NCI-H226 (cell line): Measurements from ENCODE around the gene ZSCAN20.
A peak's percentile ranks its signal among the peaks of the same experiment; 100 is the strongest.
"Not testable (repeated sequence)": the region's sequence is repeated elsewhere in the genome, so short reads cannot be mapped to it uniquely, and the experiment has no call there.

Experiments used
- DNase-seq: peaks from one replicate; pipeline ENCODE4 v3.0.0-alpha.2; 2015

The ZSCAN20 gene

DNA sequence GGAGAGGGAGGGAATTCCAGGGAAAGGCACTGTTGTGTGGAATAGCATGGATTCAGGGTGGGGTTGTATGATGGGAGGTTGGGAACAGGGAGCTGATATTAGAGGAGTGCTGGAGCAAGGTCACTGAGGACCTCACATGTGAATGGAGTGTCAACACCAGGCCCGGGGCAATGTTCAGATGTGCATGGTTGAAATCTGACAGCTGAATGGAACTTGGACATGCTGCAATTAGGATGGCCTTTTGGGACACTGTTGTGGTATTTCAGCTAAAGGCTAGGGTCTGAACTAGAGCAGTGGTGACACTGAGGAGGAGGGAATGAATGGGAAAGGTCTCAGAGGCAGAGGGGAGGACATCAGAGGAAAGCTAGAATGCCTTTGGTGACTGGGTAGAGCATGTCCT, 25.0 kb downstream of the ZSCAN20 start:
- DNase-seq, result no peak

DNA sequence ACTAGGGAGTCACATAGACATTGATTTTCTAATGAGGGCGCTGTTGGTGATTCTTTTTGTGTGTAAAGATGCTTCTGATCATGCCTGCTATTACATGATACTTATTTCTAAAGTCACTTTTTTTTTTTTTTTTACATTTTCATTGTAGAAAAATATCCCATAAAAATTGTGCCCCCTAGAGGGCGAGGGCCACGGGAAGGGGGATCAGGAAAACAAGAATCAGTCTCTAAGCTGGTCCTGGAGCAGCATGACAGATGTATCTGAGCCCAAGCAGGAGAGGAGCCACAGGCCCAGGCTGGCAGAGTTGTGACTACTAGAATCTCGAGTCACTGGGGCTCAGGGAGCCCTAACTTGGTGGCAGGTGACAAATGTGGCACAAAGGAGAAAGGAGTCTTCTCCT, 28.1 kb downstream of the ZSCAN20 start:
- DNase-seq, result no peak

DNA sequence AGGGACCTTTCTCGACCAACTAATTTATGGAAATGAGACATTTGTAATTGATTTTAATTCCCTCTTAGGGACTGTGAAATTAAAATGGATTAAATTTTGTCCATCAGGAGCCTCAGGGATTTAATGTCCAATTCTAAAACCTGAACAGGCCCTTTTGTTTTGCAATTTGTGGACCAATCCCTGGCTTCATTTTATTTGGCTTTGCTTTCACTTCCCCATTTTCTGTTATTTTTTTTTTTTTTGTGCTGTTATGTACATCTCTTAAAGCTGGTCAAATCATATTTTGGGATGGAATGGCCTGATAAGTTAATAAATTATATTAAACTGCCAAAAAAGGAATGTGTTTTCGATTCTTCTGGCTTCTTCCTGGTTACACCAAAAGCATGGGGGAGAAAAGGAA, 28.9 kb downstream of the ZSCAN20 start:
- no peak for DNase-seq

DNA sequence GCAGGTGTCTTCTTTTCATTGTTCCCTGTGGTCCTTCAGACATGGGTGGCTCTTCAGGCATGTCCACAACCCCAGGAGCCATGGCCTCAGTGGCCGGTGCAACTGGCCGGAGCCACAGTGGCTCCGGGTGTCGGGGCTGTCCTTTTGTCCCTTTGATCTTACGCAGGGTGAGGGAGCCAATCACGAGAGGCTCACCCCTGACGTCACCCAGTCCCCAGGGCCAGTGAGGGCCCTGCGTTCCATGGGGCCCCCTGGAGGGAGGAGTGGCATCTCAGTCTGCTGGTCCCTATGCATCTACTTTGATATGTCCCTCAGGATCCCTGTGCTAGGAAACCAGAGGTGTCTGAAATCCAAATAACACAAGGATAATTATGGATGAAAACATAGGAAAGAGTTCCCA, 29.3 kb downstream of the ZSCAN20 start:
- no peak for DNase-seq

DNA sequence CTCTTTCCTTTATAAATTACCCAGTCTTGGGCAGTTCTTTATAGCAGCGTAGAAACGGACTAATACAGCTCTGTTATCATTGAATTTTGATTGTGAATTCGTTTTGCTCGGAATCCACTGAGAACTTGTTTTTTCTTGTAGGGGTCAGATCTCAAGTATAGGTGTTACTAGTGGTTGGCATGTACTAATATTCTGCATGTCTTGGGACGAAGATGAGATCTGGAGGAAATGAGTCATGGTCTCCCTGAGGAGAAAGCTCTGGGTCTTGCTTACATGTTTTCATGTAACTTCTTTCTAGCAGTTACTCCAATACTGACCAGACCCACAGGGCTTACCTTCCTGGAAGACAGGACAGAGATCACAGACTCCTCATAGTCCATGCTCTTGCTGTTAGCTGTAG, 30.3 kb downstream of the ZSCAN20 start:
- peak; percentile 13 for DNase-seq

DNA sequence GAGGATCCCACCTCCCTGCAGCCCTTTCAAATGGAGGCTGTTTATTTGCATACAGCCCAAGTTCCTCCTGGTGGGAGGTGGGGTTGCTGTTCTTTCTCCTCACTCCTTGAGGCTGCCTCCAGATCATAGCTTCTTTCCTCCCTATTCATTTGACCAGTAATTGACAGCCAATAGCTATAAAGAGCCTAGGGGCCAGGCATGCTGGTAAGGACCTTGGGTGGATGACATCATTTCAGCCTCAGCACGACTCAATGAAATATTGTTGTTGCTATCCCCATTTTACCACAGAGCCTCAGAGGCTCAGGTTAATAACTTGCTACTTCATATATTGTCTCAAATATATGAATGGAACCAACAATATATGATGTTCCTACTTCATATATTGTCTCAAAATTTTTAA, 31.1 kb downstream of the ZSCAN20 start:
- no peak for DNase-seq

DNA sequence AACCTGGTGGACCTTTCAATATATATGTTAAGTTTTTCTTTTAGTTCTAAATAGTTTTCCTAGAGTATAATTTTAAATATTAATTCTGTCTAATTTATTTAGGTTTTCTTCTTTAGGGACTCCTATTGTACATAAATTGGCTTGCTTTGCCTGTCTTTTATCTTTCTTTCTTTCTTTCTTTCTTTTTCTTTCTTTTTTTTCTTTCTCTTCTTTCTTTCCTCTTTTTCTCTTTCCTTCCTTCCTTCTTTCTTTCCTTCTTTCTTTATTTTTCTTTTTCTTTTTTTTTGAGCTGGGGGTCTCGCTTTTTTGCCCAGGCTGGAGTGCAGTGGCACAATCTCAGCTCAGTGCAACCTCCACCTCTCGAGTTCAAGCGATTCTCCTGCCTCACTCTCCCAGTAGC, 35.2 kb downstream of the ZSCAN20 start:
- DNase-seq, result no peak

DNA sequence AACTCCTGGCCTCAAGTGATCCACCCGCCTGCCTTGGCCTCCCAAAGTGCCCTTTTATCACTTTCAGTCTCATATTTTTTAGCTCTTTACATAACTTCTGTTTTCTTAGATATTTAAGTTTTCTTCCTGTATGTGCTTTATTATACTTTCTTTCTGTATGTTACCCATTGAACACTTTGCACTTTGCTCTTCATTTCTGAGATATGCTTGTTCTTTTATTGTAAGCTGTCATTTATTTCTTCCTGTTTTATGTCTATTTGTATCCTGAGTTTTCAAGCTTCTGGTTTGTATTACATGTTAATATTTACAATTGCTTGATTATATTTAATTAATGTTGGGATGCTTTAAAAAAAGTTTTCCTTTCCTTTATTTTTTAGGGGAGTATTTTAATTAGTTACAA, 35.7 kb downstream of the ZSCAN20 start:
- no peak for DNase-seq

DNA sequence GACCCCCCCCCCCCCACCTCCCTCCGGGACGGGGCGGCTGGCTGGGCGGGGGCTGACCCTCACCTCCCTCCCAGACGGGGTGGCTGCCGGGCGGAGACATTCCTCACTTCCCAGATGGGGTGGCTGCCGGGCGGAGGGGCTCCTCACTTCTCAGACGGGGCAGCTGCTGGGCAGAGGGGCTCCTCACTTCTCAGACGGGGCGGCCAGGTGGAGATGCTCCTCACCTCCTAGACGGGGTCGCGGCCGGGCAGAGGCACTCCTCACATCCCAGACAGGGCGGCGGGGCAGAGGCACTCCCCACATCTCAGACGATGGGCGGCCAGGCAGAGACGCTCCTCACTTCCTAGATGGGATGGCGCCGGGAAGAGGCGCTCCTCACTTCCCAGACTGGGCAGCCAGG, 36.8 kb downstream of the ZSCAN20 start:
- not testable (repeated sequence) for DNase-seq

DNA sequence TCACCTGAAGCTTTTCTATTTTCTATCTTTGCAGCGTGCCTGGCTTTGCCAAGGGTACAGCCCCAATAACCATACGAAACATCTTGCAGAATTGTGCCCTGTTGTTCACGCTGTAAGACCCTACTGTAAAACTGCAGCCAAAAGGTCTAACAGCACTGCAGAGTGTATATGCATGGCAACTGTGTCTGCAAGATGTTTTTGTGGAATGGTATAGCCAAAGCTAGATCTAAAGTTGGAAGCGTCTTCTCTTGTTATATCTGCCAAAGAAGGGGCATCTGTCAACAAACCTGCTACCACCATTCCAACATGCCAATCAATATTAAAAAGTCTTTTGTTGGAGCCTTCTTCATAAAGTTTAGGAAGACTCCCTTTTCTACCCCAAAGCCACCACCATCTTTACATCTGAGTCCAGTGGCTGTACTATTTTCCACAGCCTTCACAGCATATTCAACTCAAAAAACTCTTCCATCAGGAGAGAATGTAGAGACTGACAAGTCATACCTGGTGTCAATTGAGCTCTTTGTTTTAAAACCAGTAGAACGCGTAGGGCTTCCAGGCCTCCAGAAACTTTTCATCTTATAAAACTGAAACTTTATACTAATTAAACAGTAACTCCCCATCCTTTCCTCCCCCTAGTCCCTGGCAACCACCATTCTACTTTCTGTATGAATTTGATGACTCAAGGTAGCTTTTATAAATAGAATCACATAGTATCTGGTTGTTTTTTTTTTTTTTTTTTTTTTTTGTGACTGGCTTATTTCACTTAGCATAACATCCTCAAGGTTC, 40.0 kb downstream of the ZSCAN20 start:
- DNase-seq, result no peak

DNA sequence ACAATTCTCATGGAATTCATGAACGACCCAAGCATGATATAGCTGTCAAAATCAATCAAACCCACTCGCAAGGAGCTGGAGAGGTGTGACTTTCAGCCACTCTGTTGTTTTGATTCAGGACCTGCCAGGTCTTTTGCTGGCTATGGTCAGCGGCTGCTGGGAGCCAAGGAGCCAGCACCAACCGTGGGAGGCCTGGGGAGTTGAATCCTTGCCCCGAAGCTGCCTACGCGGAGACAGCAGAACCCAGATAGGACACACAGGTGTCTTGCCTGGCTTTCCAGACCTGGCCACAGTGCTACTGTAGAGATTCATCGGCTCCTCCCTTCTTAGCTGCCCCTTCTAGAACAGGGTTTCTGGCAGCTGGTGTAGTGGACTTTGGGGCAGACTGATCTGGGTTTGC, 42.7 kb downstream of the ZSCAN20 start:
- no peak for DNase-seq

DNA sequence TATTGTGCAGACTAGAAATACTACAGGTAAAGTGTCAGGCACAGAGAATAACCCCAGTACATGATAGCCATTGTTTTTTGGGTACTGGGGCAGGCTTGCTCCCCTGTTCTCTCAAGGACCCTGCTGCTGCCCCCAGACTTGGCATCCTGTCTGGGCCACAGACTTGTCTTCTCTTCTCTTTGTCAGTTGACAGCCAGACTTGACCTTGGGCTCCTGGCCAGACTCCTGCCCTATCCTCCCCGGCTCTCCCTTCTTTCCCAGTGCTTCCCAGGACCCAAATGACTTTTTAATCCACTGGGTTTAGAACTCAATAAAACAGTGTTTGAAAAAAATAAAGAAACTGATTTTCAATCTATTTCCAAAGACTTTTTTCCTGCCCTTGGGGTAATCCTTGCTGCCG, 43.2 kb downstream of the ZSCAN20 start:
- DNase-seq, result no peak

DNA sequence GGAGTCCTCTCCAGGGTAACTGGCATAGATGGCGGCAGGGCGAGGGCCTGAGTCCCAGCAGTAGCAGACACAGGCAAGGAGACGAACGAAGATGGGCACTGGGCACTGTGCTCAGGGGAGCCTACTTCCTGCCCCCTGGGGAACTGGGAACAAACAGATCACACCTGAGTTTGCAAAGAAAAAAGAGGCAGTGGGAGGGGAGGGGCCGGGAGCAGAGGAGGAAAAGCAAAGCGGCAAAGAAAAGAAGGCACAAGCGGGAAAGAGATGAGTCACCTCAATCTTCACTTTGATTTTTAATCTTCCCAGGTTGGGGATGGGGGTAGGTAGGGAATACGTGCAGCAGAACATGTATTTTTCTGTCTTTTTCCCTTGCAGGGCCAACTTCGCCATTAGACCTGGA, 44.0 kb downstream of the ZSCAN20 start:
- DNase-seq, result no peak

DNA sequence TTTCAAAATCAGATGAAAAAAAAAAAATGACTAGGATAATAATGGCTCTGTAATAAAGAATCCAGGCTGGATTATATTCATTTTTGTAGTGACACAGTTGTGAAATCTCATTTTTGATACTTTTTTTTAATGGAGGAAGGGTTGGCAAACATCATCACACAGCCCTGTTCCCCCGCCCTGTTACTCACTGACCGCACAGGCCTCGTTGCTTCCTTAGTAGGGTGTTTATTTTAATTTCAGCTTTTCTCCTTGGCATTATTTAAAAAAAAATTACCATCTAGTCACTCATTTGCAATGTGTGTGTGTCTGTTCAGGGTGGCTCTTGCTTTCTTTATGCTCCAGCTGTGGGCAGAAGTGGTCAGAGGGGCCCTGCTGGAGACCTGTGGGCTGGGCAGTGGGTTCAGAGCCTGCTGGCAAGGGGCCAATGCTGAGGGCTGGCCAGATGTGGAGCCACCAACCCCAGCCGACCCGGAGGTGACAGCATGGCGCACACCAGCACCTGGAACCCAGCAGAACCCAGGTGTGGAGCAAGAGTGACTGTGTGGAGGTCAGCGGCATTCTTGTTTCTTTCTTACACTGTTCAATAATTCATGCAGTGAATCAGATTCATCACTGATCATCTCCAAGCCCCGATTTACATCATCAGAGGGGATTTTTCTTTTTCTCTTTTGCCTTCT, 44.6 kb downstream of the ZSCAN20 start:
- no peak for DNase-seq

DNA sequence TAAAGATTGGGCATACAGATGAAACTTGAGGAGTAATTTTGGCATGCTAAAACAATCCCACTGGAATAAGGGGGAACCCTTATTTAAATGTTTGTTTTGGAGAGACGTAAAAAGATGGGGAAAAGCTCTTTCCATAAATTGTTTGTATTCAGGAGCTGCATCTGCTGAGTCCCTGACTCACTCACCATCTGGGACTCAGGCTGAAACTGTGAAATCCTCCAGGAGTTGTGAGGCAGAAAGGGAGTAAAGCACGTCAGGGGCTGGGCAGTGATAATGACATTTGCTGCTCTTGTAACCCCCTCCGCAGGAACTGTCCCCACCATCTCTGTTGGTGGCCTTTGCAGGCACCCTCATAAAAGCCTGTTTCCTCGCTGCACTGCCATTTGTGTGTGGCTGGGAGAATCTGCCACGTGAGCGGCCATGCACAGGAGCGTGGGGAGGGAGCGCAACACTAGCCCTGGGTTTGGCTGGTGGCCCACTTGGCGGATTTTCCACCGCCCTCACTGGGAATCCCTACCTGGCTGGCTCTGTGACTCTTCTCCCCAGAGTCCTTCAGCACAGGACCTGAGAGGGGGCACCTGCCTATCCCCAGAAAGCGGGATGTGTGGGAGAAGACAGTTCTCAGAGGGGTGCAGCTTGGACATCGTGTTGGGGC, 45.3 kb downstream of the ZSCAN20 start:
- no peak for DNase-seq

DNA sequence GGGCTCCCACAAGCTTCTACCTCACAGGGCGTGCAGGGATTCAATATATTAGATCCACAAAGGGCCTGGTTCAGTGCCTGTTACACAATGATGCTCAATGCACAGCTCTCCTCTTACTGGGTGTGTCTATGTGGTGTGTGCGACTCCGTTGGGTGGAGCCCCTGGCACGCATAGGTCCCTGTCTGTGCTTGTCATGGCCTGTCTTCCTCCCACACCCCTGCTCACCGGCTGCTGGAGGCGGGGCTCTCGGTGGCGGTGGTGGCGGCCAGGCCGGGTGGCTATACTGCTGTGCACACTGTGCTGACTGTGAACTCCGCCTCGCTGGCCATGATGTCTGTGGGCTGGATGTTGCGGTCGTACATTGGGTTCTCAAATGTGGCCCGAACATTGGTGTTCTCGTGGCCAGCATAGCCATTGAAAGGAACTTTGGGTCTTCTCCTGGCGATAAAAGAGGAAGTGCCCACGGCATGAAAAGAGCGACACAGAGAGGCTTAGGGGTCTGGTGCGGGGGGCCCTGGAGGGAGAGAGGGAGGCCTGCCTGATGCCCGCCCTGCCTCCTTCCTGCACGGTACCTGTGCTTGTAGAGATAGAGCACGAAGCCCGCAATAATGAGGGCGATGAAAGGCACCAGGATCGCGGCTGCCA, 46.9 kb downstream of the ZSCAN20 start:
- DNase-seq, result no peak

DNA sequence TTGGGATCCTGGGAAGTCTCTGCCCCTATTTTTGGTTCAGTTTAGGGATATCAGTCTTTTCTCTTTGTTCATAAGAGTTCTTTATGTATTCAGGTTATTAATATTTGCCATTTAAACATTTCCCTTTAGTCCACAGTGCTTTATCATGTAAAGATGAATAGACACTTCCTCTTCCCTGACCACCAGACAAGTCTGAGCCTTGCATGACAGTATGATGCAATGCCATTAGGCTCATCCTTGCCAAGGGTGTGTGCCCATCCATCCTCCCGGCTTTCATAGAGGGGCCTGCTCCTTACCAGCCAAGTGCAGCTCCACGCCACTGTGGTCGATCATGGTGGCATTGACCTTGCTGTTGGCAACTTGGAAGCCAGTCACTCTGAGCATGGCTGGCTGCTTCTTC, 52.1 kb downstream of the ZSCAN20 start:
- no peak for DNase-seq

DNA sequence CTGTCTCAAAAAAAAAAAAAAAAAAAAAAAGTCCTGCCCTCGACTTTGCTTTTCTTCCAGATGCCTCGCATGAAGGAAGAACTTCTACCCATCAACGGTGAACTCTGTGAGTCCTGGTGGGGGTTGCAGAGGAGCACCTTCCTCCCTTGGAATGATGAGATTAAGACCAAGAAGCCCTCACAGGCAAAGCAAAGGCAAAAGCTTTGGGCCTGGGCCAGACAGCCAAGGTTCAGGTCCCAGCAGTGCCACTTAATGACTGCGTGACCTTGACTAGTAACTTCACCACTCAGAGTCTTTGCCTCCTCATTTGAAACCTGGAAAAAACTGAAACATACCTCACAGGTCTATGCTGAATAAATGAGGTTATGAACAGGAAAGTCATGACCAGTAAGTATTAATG, 55.5 kb downstream of the ZSCAN20 start:
- no peak for DNase-seq

DNA sequence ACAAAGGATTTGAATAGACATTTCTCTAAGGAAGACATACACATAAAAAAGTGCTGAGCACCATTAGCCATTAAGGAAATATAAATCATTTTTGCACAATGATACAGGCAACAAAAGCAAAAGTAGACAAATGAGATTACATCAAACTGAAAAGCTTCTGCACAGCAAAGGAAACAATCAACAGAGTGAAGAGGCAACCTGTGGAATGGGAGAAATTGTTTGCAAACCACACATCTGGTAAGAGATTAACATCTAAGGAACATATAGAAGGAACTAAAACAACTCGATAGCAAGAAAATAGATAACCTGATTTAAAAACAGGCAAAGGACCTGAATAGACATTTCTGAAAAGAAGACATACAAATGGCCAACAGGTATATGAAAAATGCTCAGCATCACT, 57.5 kb downstream of the ZSCAN20 start:
- no peak for DNase-seq

DNA sequence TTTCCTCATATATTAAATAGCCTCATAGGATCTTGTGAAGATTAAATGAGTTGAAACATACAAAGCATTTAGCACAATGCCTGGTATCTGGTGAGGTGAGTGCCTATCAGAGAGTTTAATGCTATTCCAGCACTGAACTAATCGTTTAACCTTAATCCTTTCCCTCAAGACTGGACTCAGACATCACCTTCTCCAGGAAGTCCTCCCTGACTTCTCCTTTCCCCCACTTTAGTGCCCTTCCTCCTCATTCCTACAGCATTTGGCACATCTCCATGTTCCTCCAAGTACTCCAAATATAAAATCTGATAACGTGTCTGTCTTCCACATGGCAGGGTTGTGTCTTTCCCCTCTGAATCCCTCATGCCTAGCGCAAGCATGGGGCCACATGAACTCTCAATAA, 59.8 kb downstream of the ZSCAN20 start:
- no peak for DNase-seq

DNA sequence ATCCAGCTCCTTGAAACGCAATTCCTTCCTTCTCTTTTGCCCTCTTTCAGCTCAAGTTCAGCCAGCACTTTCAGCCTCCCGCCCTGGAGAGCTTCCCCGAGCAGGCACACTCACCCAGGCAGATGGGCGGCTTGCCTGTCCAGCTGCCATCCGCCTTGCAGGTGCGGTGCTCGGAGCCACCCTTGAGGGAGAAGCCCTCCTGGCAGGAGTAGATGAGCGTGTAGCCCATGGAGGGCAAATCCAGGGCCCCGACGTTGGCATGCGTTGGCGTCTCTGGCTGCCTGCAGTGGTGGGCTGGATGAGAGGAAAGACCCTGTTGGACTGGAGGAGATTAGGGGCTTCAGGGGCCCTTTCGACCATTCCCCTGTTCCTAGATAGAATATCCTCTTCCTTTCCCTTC, 60.5 kb downstream of the ZSCAN20 start:
- no peak for DNase-seq

DNA sequence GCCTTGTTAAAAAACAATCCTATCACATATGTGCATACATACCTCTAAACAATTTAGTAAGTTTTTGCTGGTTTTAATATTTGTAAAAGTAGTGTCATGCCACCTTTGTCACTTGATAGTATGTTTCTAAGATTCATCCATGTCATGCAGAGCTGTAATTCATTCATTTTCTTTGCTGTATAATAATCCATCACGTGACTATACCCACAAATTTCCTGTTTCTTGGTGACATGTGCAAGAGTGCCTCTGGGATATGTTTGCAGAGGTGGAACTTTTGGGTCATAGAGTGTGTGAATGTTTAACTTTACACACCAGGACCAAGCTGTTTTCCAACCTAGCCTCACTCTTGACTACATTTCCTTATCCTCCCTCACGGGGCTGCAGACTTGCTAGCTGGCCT, 62.9 kb downstream of the ZSCAN20 start:
- DNase-seq, result no peak

DNA sequence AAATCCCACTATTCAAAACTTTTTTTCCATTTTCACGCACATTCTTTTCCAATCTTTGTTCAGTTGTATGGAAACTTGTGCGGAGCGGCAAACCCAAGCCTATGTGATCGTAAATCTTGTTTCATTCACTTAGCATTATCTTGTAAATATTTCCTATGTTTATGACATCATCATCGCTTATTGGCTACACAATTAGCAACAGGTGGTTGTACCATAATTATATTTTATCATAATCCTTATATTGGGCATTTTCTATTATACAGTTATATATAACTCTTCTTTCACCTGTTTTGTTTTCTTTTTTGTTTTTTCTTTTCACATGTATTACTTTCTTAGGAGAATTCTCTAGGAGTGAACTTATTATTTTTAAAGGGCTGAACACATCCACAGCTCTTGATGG, 65.4 kb downstream of the ZSCAN20 start:
- DNase-seq, result no peak

DNA sequence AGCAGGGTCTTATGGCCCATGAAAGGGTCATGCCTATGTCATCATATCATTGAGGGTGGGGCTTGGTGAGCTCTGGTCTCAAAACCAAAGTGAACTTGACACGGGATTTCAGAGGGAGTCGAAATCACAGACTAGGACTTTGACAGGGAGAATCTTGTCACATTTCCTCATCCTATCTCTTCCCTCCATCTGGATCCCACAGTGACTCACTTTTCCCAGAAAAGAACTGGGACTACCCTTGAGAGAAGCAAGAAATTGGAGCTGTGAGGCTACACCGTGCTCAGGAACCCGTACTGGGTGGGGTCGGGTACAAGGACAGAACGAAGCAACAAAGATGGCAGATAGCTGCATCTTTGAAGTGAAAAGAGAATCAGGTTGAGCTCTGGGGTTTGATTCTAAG, 69.5 kb downstream of the ZSCAN20 start:
- DNase-seq, result no peak
